Ovary (tissue), 9 donors: ENCODE data around the gene LDB3. TPM values are rescaled to one million over a fixed set of nuclear protein-coding genes. Genes with fewer than 3 reads are reported as not detected.
A peak's percentile ranks its signal among the peaks of the same experiment; 100 is the strongest.

Source experiments
- DNase-seq, 5 donors: peaks; one replicate each; pipeline ENCODE4 v3.0.0-alpha.2; 2019 to 2020
- H3K27ac ChIP-seq, 2 donors: fragments of 200-600 bp; one replicate each; pipeline versions ENCODE4 v1.5.1 to v1.8.0; 2019 to 2022
- H3K27me3 ChIP-seq: fragments of 200-600 bp; one replicate; pipeline ENCODE4 v1.8.0; 2022
- H3K36me3 ChIP-seq: fragments of 200-600 bp; sonication (generic); one replicate; pipeline ENCODE4 v1.5.1; 2019
- H3K4me1 ChIP-seq: one replicate; pipeline ENCODE4 v1.8.1; 2013; ENCODE audit warnings: mild to moderate bottlenecking, moderate library complexity; ENCODE audit not compliant: insufficient read depth
- H3K4me3 ChIP-seq: fragments of 200-600 bp; sonication (generic); one replicate; pipeline ENCODE4 v1.5.1; 2017
- H3K9me3 ChIP-seq, 2 donors: fragments of 200-600 bp in 1 of 2; sonication (generic) in 1 of 2; one replicate each; pipeline versions ENCODE4 v1.5.1 to v1.8.1; 2013 to 2019; ENCODE audit warnings: mild to moderate bottlenecking in 1 of 2, moderate library complexity in 1 of 2
- EP300 ChIP-seq: sonication (generic); formaldehyde crosslinking; IDR thresholded peaks from one replicate; pipeline ENCODE4 v1.6.1; 2017; ENCODE audit warnings: antibody characterized with exemption
- POLR2A ChIP-seq: fragments of 450-650 bp; IDR thresholded peaks from one replicate; pipeline ENCODE4 v1.6.1; 2017; ENCODE audit warnings: antibody characterized with exemption, mild to moderate bottlenecking, moderate library complexity
- WGBS, 3 donors: extraction: QIAGEN DNeasy Blood & Tissue Kit in 1 of 3; methylation state at CpG; one replicate each; pipeline versions ENCODE4 v1.1.5 to v1.1.7; 2013 to 2017; 5-methylcytosine and 5-hydroxymethylcytosine counted together
- intact Hi-C, 4 donors: fragments of 100-400 bp; cut with DNase I; formaldehyde crosslinking; loops; one replicate each; pipeline versions ENCODE4 v1.11.0 to v1.15.1; 2022 to 2023
- polyA plus RNA-seq, 2 donors: library from polyadenylated mRNA; stranded (reverse); fragments of 200-250 nt in 1 of 2; fragments of 350-450 nt in 1 of 2; fragmentation: Illumina TruSeq in 1 of 2; extraction: RNeasy Lipid Tissue Mini Kit (QIAGEN cat#74804) in 1 of 2; gene quantifications; one replicate each; pipeline ENCODE4 v1.2.3, GENCODE V29; 2013 to 2014
- total RNA-seq, 7 donors: library from RNA; depleted of rRNA in 2 of 7; stranded (reverse); fragments of >200 nt in 2 of 7; fragmentation: NEBNext Ultra II Directional in 3 of 7; extraction: Animal tissue kit (Norgen Biotek cat#: 25700) in 3 of 7; gene quantifications; one replicate each; pipeline versions ENCODE4 v1.1.0 to v1.2.4, GENCODE V29; 2016 to 2023
- TF ChIP-seq, protein P1 (sequence below), 3 donors: fragments of 450-650 bp in 2 of 3; fragments of 200-600 bp in 1 of 3; IDR thresholded peaks; one replicate each; pipeline versions ENCODE4 v1.5.1 to v1.8.0; 2016 to 2022; ENCODE audit warnings: antibody characterized with exemption in 3 of 3, mild to moderate bottlenecking in 1 of 3
- donor health status: DM: no; HTN: no; CAD: no; lungs with moderate emphysema.
- donor health status: DM: no; HTN: no; CAD: no.
- donor health status: Bipolar disorder and iron deficiency.
- donor health status: DM: yes; HTN: yes; CAD: no.
- donor health status: DM: no; HTN: no; CAD: no.
- donor health status: DM: yes; HTN: yes; CAD: no.

The LDB3 gene
- total and polyA plus RNA-seq, 9 donors, result 1.5 to 12.9 (median 3.6) TPM

DNA sequence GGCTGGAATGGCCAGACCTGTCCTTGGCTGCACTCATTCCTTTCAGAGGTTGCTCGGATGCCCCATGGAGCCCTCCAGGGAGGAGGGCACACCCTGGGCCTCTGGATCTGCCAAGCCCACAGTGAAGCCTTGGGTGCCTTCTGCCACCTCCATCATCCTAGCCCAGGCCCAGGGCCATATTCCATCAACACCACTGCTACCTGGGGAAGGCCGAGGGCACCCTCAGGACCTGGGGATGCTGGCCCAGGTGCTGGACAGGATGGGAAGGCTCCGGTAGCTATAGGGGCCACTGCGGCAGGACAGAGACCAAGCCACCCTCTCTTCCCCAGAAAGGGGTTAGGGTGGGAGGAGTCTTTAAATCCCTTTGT, 13.2 kb upstream of the LDB3 start:
- TF ChIP-seq EP300 (no peak), POLR2A (no peak)
- TF ChIP-seq, protein P1, sequence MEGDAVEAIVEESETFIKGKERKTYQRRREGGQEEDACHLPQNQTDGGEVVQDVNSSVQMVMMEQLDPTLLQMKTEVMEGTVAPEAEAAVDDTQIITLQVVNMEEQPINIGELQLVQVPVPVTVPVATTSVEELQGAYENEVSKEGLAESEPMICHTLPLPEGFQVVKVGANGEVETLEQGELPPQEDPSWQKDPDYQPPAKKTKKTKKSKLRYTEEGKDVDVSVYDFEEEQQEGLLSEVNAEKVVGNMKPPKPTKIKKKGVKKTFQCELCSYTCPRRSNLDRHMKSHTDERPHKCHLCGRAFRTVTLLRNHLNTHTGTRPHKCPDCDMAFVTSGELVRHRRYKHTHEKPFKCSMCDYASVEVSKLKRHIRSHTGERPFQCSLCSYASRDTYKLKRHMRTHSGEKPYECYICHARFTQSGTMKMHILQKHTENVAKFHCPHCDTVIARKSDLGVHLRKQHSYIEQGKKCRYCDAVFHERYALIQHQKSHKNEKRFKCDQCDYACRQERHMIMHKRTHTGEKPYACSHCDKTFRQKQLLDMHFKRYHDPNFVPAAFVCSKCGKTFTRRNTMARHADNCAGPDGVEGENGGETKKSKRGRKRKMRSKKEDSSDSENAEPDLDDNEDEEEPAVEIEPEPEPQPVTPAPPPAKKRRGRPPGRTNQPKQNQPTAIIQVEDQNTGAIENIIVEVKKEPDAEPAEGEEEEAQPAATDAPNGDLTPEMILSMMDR (IDR thresholded peaks at IDR 0.05), result no peak
- no peaks in the 10 kb centered on the region for H3K27me3 ChIP-seq
- 85 to 100% (median 96%) methylated on average over 4 of the region's 4 CpGs for WGBS, 3 donors
- no peaks in the 10 kb centered on the region for H3K4me1 ChIP-seq
- peak in 2 of 5 donors; percentile 5 to 22 for DNase-seq
- H3K36me3 ChIP-seq, result no peaks in the 10 kb centered on the region
- intact Hi-C loops, result no loop called here
- no peaks in the 10 kb centered on the region for H3K9me3 ChIP-seq
- no peak overlapping the region for H3K4me3 ChIP-seq
- H3K27ac ChIP-seq, result no peak overlapping the region

DNA sequence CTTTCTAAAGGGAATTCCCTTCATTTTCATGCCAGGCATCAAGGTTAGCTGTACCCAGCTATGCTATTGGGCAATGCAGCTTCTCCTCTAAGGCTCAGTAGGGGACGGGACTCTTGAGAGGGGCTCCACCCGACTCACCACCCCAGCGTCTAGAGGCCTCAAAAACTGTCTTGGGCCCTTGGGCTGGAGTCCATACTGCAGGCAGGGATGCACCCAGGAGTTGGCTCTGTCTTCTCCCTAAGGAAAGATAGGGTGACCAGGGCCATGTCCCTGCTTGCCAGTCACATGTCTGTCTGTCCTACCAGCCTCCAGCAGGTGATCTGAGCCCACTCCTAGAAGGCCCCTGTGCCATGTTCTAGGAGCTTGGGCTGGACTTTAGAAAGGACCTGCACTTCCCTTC, 12.7 kb upstream of the LDB3 start:
- DNase-seq, result peak in 2 of 5 donors; percentile 5 to 16
- Histone ChIP-seq H3K4me1 (no peaks in the 10 kb centered on the region), H3K27me3 (no peaks in the 10 kb centered on the region), H3K27ac (no peak overlapping the region), H3K4me3 (no peak overlapping the region), H3K9me3 (no peaks in the 10 kb centered on the region), H3K36me3 (no peaks in the 10 kb centered on the region)
- intact Hi-C loops, result no loop called here
- 86 to 100% (median 92%) methylated on average over 3 of the region's 3 CpGs for WGBS, 3 donors
- TF ChIP-seq POLR2A (no peak), EP300 (no peak)
- TF ChIP-seq, protein P1 (IDR thresholded peaks at IDR 0.05), result no peak

DNA sequence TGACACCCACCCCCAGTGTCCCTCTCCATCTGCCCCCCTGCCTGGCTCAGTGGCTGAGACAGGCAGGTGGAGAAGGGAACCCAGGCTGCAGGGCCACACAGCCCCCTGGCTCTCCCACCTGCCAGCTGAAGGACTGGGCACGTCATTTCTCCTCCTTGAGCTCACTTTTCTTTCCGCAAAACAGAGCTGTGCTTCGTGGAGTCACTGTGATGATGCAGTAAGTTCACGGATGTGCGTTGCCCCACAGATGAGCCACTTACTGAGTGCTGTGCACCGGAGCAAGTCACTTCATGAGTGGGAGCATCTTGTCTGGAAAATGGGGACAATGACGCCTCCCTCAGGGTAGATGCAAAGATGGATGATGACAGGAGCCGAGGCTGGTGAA, 11.3 kb upstream of the LDB3 start:
- peak in 1 of 5 donors; percentile 19 for DNase-seq
- WGBS, 3 donors, result 92 to 95% (median 93%) methylated on average over 8 of the region's 8 CpGs
- TF ChIP-seq POLR2A (no peak), EP300 (no peak)
- TF ChIP-seq, protein P1 (IDR thresholded peaks at IDR 0.05), result no peak

DNA sequence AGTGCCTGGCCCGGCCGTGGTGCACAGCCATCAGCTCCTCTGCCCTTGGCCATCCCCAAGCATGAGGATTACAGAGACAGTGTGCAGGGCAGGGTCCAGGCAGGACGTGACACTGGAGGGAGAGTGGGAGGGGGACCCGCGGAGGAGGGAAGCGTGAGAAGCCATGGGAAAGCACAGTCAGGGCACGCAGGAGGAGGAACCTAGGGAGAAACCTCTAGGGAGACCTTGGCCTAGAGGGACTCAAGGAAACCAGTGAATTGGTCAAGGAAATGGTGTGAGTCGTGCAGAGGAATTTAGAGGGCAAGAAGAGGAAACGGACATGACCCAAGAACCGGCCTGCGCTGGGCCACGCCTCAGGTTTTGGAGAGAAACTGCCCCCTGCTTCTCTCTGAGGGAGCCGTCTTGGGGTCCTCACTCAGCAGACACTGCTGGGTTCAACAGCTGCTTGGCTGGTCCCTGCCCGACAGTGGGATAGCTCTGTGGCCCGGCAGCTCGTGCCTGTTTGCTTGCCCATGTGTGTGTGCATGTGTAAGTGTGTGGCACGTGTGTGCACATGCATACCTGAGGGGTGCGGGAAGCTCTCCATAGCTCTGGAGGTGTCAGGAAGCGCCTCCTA, 10.8 kb upstream of the LDB3 start:
- WGBS, 3 donors, result 75 to 76% (median 76%) methylated on average over 19 of the region's 19 CpGs
- intact Hi-C loops, result no loop called here
- Histone ChIP-seq H3K9me3 (no peaks in the 10 kb centered on the region), H3K4me3 (no peak overlapping the region), H3K4me1 (peaks cover 8% of the 10 kb centered on the region), H3K27ac (no peak overlapping the region), H3K36me3 (no peaks in the 10 kb centered on the region), H3K27me3 (no peaks in the 10 kb centered on the region)
- DNase-seq, result peak in 2 of 5 donors; percentile 8 to 19
- TF ChIP-seq POLR2A (no peak), EP300 (no peak)
- TF ChIP-seq, protein P1 (IDR thresholded peaks at IDR 0.05), result no peak

More for the DNA sequence above, 11.3 kb upstream of the LDB3 start:
- Histone ChIP-seq H3K9me3 (no peaks in the 10 kb centered on the region), H3K27ac (no peak overlapping the region), H3K4me1 (peaks cover 6% of the 10 kb centered on the region), H3K27me3 (no peaks in the 10 kb centered on the region), H3K36me3 (no peaks in the 10 kb centered on the region), H3K4me3 (no peak overlapping the region)
- intact Hi-C loops, result no loop called here
